HG02840 (cell line): Measurements from ENCODE around the gene DST.
"Not testable (repeated sequence)": the region's sequence is repeated elsewhere in the genome, so short reads cannot be mapped to it uniquely, and the experiment has no call there.

Experiments used
- ATAC-seq: cut with Tn5 transposase; IDR thresholded peaks from one replicate; pipeline ENCODE4 v1.9.1; 2021; ENCODE audit warnings: mild to moderate bottlenecking, moderate library complexity, moderate number of reproducible peaks; ENCODE audit not compliant: unreplicated experiment, low FRiP score

DST gene

DNA sequence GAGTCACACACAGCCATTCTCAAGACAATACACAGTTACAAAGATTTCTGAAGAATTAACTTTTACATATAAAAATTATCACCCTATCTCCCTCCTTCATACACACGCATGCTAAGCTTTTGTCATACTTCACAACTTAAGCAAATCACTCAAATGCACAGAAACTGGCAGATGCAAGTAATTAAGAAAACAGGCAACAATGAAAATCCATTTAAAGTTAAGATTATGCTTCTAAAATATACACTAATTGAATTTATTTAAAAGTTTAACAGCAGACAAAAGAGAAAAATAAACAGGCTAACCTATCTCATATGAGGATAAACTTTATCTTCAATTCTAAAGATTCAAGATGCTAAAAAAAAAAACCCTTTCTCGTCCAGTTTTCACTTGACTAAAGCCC, 68.4 kb downstream of the DST start:
- ATAC-seq = no peak

DNA sequence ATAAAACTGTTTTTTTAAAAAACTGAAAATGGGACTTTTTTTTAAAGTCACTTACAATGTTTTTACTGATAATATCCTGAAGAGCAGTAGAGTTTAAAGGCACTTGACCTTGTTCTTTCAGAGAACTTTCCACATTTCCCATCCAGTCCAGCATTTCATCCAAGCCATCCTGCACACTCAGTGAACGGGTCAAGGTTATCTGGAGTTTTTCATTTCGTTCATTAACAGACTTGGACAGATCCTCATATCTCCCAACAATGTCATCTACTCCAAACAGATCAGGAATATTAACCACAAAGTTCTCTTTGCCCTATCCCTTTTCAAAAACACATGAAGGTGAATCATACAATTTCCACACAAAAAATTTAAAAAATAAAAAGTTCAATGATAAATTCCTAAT, 69.1 kb downstream of the DST start:
- no peak for ATAC-seq

DNA sequence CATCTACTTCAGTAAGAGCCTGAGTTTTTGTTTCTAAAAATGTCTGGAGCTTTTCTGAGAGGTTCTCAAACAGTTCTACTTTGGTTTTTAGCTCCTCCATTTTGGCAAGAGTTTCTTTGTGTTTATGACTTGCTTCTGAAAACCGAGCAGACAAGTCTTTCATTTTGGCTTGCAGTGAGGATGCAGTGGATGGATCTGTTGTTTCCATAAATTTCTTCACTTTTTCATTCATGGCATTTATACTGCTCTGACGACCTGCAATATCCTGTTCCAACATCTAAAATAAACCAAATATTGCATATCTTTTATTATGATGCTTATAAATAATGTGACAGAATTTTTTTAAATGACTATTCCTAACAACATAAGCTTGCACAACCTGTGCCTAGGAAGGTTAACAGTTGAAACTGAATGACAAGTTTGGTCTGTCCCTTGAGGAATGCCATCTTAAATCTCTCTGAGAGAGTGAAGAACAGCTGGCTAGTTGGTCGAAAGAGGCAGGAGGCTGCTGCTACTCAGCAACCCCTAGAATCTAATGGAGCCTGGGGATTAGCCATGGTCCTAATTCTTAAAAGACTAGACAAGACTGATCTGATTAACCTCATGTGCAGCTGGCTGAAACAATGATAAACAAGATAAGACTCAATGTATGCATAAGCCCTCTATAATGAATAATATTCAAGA, 69.8 kb downstream of the DST start:
- no peak for ATAC-seq

DNA sequence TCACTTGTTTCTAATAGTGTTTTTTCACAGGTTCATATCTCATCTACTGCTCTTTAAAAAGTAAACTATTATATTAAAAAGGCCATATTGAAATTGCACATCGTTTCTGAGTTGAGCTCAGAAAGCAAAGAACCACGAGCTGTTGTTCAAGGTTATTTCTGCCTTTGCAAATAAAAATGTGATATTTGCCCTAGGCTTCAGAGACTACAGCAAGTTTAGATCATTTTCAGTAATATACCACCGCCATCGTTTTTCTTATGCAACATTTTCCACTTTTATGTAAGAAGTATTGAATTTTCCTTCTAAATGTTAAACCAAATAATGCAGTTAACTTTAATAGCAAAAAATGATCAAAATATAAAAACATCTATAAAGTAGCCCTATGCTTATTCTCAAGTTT, 71.1 kb downstream of the DST start:
- ATAC-seq = no peak

DNA sequence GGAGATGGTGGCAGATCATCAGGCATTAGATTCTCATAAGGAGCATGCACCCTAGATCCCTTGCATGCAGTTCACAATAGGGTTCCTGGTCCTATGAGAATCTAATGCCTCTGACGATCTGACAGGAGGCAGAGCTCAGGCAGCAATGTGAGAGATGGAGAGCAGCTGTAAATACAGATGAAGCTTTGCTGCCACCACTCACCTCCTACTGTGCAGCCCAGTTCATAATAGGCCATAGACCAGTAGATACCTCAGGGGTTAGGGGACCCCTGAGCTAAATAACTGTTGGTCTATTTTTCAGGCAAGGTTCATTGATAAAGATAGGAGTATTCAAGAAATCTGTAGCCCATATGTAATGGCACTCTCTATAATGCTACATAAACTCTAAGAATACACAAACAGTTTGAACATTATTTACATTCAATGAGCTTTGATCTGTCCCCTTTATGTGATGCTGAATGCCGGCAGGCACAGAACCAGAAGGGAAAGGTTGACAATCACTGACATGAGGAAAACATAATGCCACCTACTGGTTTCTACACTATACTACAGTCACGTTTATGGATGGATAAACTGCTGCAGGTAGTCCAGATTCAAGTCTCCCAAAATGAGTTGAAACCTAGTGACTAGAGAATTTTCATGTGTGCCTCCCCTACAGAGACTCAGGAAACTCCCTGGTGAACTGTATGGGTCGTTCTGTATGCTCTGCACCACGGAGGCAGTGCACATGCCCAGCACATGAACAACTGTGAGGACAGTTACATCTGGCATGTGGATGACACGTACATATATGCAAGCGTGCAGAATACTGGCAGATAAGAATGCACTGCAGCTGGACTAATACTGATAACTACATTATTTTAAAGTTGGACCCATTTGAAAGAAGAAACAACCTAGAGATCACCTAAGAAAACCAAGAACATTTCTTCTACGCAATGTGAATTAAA, 72.0 kb downstream of the DST start:
- ATAC-seq = peak; percentile 65

DNA sequence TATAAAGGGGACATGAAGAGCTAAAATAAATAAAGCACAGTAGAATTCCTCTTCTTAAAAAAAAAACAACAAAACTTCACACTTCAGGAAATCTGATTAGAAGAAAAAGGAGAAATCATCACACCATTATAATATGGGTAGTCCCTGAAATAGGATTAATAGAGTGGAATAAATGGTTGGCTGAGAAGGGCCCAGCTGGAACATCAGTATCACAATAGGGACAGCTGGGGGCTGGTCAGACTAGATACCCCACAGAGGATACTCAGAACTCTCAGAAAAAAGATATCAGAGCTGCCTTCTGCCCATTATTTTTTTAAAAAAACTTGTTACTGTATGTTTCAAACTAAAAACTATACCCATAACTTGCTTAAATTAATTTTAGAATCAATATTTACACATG, 75.2 kb downstream of the DST start:
- ATAC-seq = no peak

DNA sequence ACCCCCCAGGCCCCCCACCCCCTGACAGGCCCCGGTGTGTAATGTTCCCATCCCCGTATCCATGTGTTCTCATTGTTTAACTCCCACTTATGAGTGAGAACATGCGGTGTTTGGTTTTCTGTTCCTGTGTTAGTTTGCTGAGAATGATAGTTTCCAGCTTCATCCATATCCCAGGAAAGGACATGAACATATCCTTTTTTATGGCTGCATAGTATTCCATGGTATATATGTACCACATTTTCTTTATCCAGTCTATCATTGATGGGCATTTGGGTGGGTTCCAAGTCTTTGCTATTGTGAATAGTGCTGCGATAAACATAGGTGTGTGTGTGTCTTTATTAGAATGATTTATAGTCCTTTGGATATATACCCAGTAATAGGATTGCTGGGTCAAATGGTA, 80.0 kb downstream of the DST start:
- ATAC-seq = not testable (repeated sequence)

DNA sequence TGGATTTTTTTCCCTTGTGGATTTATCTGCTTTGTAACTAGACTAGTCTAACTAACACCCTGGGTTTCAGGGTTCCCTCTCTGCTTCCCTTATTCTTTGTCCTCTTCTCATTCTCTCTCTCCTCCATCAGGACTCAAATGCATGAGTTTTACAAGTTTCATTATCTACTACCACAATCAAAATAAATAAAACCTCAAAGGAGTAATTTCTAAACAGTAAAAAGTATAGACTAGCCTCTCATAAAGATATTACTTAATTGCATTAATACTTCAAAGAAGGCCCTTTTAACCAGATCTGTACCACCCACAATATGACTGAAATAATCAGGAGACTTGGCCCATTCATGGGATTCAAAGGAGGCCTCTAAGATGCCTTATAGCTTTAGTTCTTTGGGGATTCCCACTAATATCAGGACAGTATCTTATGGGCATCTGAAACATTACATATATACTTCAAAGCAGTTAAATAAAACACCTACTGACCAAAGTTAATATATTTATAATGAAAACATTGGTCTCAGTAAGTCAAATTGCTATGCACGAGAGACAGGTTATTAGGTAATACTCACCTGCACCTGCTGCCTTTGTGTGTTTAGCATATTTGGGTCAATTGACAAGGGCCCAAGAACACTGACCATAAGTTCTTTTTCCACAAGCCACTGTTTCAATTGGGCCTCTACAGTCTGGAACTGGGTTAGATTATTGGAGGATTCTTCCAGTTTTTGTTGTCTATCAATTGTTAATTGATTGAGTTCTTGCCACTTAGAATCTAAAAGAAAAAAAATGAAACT, 85.7 kb downstream of the DST start:
- no peak for ATAC-seq

DNA sequence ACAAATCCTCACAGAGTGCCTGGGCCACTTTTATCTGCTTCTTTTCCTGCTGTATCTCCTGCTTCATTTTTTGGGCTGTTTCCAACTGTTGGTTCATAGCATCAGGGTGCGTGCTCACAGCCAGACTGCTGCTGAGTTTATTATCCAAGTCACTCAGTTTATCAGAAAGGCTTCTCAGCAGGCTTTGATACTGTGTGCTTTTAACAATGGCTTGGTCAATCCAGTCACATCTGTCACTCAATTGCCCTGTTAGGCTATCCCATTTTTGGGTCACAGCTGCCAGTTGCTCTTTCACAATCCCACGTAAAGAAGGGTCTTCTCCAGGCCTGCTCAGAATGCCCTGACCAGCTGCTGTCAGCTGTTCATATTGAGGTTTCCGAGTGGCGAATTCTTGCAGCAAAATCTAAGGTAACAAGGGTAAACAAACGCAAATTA, 87.2 kb downstream of the DST start:
- no peak for ATAC-seq

DNA sequence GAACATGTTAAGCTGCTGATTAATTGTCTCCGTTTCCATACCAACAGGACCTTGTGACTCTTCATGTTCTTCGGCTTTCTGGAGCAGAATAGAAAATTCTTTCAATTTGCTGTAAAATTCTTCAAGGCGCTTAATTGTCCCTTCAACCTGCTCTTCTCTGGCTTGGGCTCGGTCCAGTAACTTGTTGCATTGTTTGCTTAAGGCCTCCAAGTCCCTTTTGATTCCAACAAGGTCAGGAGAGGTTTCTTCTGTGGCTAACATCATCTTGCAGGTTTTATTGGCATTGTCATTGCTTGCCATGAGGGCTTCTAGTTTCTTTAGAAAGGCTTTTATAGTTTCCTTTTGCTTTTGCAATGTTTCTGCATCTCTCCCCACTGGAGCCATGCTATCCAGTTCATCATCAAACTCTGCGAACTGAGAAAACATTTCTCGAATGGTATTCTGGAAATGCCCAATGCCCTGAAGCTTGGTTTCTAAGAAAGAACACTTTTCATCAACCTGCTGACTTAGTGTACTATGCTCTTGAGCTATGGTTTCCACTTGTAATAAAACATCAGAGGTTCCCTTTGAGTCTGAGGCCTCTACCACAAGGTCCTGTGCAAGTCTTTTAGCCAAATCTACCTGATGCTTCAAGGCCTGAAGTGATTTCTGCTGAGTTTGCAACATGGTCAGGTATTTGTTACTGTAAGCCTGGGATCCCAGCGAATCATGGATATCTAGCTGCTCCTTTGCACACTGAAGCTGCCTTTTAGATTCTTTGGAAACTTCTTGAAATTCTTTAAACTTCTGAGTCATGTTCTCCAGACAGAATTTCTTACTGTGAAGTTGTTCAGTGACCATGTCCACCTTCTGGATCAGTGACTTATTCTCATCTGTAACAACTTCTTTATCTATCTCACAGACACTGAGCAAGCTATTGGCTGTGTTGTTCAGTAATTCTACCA, 90.2 kb downstream of the DST start:
- no peak for ATAC-seq

DNA sequence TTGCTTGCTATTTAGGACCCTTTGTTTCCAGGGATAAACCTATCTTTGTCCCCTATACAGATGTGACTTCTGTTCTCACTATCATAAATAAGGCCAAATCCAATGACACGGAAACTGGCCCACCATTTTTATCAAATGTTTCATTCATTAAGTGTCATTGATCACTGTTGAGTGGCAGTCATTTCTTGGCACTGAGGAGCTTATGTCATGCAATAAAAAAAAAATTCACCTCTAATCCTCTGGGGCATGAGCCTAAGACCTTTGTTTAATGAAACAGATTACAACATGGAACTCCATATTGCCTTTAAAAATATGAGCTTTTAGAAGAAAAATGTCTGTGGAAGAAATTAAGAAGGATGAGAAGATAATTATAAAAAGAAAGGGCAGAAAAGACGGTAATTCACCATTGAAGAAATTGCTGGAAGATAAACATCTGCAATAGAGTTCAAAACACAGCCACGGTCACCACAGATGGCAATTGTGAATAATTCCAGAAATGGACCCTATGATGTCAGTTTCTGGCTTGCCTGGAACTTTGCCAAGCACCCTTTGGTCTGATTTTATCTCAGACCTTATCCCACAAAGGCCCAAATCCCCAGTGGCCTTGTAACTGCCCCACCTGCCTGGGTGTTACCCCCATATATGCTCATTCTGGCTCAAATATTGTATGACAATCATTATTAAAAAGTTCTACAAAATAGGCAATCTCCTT, 91.1 kb downstream of the DST start:
- ATAC-seq = no peak

DNA sequence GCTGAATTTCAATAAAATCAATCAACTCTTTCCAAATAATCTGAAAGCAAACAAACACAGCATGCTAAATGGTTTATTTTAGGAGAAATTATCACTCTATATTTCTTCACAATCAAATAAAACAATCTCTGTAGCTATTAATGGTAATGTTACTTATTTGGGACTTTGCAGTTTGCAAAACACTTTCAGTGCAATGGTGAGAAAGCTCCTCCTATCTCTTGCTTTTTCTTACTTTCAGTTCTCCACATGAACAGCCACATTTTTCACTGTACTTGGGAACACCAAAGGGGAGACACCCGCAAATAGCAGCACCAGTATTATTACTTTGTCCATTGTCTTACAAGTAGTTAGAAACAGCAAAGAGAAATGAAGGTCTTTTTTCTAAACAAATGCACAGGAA, 92.4 kb downstream of the DST start:
- no peak for ATAC-seq

DNA sequence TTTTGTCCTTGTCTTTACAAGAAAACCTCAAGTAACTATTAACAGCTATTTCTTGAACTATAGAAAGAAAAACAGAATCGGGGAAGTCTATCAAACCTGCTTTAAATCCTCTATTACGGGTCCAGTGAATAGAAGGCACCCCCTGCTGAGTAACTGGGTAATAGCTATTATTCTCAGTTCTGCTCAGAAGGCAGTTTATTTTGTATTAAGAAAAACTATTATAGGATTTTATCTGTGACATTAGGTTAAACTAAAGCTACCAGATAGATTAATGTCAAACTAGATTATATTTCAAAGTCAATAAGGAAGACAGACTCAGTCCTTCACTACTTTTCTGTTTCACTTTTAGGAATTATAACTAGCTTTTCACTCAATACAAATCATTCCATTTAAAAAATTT, 93.7 kb downstream of the DST start:
- no peak for ATAC-seq

DNA sequence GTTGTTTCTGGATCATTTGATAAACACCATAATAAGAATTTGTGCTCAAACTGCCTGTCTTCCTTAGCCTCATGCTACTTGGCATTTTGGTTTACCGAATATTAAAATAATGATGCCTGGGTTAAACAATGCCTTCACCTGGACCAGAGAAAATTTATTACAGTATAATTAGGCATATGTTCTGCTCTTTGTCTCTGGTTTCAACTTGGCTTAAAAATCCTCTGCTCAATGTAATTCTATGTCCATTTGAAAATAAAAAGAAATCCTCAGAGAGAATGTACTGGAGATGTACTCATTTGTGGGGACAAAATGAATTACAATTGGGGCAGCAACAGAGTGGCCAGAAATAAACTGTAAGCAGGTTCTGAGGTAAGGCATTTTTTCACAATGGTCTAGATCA, 95.0 kb downstream of the DST start:
- ATAC-seq = no peak

DNA sequence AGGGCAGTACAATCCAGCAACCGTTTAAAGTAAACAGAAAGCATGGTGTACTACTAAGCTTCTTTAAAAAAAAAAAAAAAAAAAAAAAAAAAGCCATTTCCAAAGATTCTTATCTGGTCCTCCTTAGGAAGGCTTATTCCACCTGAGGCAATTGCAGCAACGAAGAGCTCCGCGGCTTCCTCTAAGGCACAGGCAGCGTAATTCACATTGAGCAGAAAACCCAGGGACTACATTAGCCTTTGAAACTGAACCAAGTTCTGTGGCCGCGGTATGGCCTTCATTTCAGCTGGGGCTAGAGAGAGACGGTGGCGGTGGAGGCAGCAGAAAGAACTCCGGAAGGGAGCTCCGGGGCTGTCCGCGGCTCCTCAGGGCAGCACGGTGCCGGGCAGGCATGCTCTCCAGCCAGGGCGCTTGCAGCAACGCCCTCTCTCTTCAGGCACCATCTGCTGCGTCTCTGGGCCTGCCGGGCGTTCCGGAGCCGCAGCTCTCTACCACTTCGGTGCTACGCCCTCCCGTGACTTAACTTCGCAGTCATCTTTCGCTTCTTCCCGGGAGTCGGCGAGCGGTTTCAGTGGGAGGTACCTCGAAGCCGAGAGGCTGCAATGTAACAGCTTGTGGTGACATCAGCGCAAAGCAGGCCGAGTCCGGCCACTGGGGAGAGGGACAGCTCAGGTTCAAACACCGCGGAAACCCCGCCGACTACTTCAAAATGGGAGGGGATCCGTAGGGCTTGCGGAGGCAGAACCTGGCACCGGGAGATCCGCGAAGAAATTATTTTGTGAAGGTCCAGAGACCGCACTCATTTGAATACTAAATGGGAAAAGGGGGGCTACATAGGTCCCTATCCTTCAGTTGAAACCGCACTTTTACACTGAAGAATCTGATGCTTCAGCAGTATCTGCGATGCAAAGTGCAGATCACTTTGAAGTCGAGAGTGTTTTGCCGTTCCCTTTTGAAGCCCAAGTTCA, 100.0 kb downstream of the DST start:
- peak; percentile 98 for ATAC-seq

DNA sequence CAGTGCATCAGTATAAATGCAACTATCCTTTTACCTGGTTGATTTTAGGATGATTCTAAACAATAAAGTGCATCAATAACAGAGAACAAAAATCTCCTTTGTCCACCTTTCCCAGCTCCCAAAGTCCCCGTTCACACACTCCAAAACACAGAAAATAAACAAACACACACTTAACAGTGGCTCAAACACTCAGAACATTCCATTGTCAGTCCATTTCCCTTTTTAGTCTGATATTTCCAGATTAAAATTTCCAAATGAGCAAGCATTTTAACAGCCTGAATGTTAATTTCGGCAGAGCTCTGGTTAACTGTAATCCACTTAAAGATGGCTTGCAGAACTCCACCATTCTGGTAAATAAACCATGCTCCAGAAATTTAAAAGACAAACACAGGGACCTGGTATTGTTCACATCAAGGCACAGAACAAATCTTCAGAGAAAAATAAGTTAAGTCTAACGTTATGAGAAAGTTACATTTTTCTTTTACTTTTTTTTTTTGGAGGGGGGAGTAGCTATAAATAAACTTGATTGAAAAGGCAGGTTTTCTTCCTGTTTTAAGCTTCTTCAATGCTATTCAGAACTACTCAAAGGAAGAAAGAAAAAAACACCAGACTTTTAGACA, 100.8 kb downstream of the DST start:
- ATAC-seq = no peak

DNA sequence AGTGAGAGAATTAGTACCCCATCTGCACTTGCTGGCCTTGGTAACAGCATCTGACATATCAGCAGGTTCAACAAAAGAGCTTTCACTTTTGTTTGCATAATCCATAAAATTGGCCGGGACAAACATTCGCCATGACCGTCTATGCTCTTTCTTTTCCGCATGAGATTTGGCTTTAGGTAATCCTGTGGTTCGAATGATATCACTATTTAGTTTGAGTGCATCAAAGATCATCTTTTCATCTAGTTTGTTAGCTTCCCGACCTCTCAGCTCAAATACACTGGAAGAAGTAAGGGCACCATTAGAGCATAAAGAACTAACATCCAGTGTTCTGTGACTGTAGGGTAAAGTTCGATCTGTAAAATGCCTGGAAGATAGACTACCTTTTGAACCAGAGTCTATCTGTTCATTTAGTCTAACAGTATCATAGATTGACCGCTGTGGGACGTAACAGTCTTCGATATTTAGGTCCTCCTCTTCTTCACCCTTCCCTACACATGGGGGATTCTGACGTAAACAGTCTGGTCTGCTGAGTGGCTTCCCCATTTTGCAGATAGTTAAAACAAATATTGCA, 101.6 kb downstream of the DST start:
- ATAC-seq = no peak
